ENCODE results near the gene MS4A18.

Gene MS4A18

GRCh38 chr11:60772666-60773065 is 48.1 kb downstream of the MS4A18 start:
- Histone ChIP-seq H3K27me3 (ENCODE audit: insufficient read depth, low read length) (peaks cover 12% of the 10 kb centered on the region), H3F3A (ENCODE audit: insufficient read depth, low read length) (no peaks in the 10 kb centered on the region), H3K9me2 (ENCODE audit: low read depth, low read length) (no peaks in the 10 kb centered on the region), H3K4me3 (ENCODE audit: low read depth, low read length, poor library complexity, severe bottlenecking) (no peak overlapping the region), H3K4me2 (ENCODE audit: low read length) (no peak overlapping the region), H3K27ac (ENCODE audit: low read depth, low read length, poor library complexity, severe bottlenecking) (no peak overlapping the region), H3K79me2 (ENCODE audit: insufficient read depth, low read length) (no peaks in the 10 kb centered on the region), H3K36me3 (ENCODE audit: insufficient read depth, low read length) (no peaks in the 10 kb centered on the region), H4K20me1 (ENCODE audit: insufficient read depth, low read length) (no peaks in the 10 kb centered on the region), H2AFZ (ENCODE audit: low read length) (no peak overlapping the region), H3K4me1 (ENCODE audit: insufficient read depth, low read length, severe bottlenecking) (no peaks in the 10 kb centered on the region), H3K9ac (ENCODE audit: low read length) (no peak overlapping the region), H3K9me3 (ENCODE audit: low read length) (no peaks in the 10 kb centered on the region)
- TF ChIP-seq EZH2 (IDR thresholded peaks at IDR 0.05; ENCODE audit: borderline replicate concordance, low read length): no peak
- TF ChIP-seq, protein P1, sequence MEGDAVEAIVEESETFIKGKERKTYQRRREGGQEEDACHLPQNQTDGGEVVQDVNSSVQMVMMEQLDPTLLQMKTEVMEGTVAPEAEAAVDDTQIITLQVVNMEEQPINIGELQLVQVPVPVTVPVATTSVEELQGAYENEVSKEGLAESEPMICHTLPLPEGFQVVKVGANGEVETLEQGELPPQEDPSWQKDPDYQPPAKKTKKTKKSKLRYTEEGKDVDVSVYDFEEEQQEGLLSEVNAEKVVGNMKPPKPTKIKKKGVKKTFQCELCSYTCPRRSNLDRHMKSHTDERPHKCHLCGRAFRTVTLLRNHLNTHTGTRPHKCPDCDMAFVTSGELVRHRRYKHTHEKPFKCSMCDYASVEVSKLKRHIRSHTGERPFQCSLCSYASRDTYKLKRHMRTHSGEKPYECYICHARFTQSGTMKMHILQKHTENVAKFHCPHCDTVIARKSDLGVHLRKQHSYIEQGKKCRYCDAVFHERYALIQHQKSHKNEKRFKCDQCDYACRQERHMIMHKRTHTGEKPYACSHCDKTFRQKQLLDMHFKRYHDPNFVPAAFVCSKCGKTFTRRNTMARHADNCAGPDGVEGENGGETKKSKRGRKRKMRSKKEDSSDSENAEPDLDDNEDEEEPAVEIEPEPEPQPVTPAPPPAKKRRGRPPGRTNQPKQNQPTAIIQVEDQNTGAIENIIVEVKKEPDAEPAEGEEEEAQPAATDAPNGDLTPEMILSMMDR (IDR thresholded peaks at IDR 0.05; ENCODE audit: low read length): no peak

DNA sequence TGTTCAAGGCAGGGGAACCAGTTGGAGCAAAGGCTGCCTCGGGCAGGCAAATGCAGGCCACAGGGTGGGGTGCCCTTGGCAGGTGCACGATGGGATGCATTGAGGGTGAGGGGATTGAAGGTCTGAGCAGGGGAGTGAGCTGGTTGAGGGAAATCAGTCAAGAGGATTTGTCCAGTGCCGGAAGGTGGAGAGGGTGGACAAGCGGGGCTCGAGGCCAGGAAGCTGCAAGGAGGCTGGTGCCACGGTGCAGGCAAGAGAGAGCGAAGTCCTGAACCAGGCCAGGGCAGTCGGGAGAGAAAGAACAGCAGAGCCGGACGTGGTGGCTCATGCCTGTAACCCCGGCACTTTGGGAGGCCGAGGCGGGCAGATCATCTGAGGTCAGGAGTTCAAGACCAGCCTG is 50.2 kb downstream of the MS4A18 start:
- Histone ChIP-seq H3F3A (ENCODE audit: insufficient read depth, low read length) (no peaks in the 10 kb centered on the region), H3K79me2 (ENCODE audit: insufficient read depth, low read length) (no peaks in the 10 kb centered on the region), H3K9ac (ENCODE audit: low read length) (no peak overlapping the region), H3K4me3 (ENCODE audit: low read depth, low read length, poor library complexity, severe bottlenecking) (no peak overlapping the region), H3K4me2 (ENCODE audit: low read length) (no peak overlapping the region), H2AFZ (ENCODE audit: low read length) (no peak overlapping the region), H3K4me1 (ENCODE audit: insufficient read depth, low read length, severe bottlenecking) (no peaks in the 10 kb centered on the region), H4K20me1 (ENCODE audit: insufficient read depth, low read length) (no peaks in the 10 kb centered on the region), H3K27me3 (ENCODE audit: insufficient read depth, low read length) (peaks cover 6% of the 10 kb centered on the region), H3K27ac (ENCODE audit: low read depth, low read length, poor library complexity, severe bottlenecking) (no peak overlapping the region), H3K9me2 (ENCODE audit: low read depth, low read length) (no peaks in the 10 kb centered on the region), H3K36me3 (ENCODE audit: insufficient read depth, low read length) (no peaks in the 10 kb centered on the region), H3K9me3 (ENCODE audit: low read length) (no peaks in the 10 kb centered on the region)
- TF ChIP-seq, protein P1 (IDR thresholded peaks at IDR 0.05; ENCODE audit: low read length): no peak
- TF ChIP-seq EZH2 (IDR thresholded peaks at IDR 0.05; ENCODE audit: borderline replicate concordance, low read length): no peak

- H3K9me2 ChIP-seq (ENCODE audit: low read depth, low read length): no peaks in the 10 kb centered on the region
- no peak overlapping the region for H3K4me2 ChIP-seq (ENCODE audit: low read length)
- H3K9ac ChIP-seq (ENCODE audit: low read length): no peak overlapping the region
- no peaks in the 10 kb centered on the region for H3K79me2 ChIP-seq (ENCODE audit: insufficient read depth, low read length)
- H3K4me1 ChIP-seq (ENCODE audit: insufficient read depth, low read length, severe bottlenecking): no peaks in the 10 kb centered on the region
- no peak for TF ChIP-seq EZH2 (IDR thresholded peaks at IDR 0.05; ENCODE audit: borderline replicate concordance, low read length)
- TF ChIP-seq, protein P1 (IDR thresholded peaks at IDR 0.05; ENCODE audit: low read length): peak; percentile 92
- no peaks in the 10 kb centered on the region for H3F3A ChIP-seq (ENCODE audit: insufficient read depth, low read length)
- peaks cover 6% of the 10 kb centered on the region for H3K27me3 ChIP-seq (ENCODE audit: insufficient read depth, low read length)
- no peak overlapping the region for H2AFZ ChIP-seq (ENCODE audit: low read length)
- H3K27ac ChIP-seq (ENCODE audit: low read depth, low read length, poor library complexity, severe bottlenecking): no peak overlapping the region
- H4K20me1 ChIP-seq (ENCODE audit: insufficient read depth, low read length): no peaks in the 10 kb centered on the region
- H3K9me3 ChIP-seq (ENCODE audit: low read length): no peaks in the 10 kb centered on the region
- no peaks in the 10 kb centered on the region for H3K36me3 ChIP-seq (ENCODE audit: insufficient read depth, low read length)
- no peak overlapping the region for H3K4me3 ChIP-seq (ENCODE audit: low read depth, low read length, poor library complexity, severe bottlenecking)
Measured at GRCh38 chr11:60775420-60775961, 51.0 kb downstream of the MS4A18 start.

Measured in OCI-LY1 (cell line).